Measurements from ENCODE around the gene GABRR3.
"Not testable (repeated sequence)": the region's sequence is repeated elsewhere in the genome, so short reads cannot be mapped to it uniquely, and the experiment has no call there.

Gene GABRR3

DNA sequence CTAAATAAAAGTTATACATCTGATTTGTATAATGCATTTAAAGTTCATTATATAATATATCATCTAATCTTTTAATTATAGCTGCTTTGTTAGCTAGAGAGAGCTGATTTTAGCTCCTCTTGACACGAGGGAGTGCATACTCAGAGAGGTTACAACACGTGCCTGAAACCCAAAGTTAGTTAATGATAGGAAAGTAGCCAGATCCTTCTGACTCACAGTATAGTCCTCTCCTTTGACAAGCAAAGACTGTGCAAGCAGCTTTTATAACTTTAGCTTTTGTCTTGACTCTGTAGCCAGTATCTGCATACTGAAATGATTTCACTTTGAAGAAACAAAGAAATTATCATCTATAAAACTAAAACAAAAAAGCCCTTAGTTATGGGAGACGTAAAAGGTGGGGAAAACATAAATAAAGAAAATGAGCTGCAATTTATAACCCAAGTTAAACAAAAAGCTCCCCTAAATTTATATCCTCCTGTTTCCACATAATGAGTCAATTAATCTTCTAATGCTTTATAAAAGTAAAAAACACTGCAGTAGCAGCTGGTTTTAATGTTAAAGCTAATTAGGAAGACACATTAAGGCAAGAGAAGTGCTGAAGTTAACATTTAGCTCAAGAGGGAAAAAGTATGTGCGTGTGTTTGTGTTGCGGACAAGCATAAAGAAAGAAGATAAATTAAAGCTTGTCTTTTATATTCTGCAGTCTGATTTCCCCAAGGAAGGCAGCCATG lies 13.1 kb downstream of the GABRR3 start:
- no peak for DNase-seq

DNA sequence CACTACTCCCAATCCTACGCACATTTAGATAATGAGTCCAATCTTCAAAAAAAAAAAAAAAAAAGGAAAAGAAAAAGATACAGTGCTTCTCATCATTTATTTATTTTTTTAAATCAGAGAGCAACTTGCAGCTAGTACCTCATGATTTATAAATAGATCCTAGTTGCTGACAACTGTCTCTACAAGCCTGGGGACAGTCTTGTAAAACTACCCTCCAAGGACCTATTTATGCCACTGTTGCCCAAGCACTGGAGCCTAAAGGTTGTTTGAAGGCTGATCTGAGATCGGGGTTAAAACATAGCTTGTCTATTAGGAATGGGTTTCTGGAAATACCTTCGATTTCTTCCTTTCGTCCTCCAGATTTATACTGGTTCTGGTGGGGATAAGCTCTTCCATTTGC lies 14.7 kb downstream of the GABRR3 start:
- DNase-seq, result no peak

DNA sequence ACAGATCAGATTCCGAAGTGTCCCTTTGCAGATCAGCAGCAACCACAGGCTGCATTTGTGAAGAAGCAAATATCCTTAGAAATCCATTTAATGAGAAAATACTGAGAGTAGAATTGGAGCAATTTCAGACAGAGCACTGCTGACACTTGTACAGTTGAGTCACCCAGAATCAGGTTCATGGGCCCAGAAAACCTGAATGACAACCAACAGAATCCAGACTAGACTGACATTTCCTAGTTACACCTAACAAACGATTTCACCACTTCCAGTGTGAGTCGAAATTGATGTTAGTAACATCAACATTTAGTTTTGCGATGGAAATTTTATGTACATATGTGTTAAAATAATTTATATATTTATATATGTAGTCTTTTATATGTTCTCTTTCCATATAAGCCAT lies 16.8 kb downstream of the GABRR3 start:
- DNase-seq, result no peak

GRCh38 chr3:98014268-98014585 lies 20.9 kb downstream of the GABRR3 start:
- no peak for DNase-seq

- no peak for DNase-seq
Measured at GRCh38 chr3:98013411-98014267, 21.5 kb downstream of the GABRR3 start.

- DNase-seq, result no peak
Measured at GRCh38 chr3:98012979-98013378, 22.1 kb downstream of the GABRR3 start.

- not testable (repeated sequence) for DNase-seq
Measured at GRCh38 chr3:98010883-98011449, 24.1 kb downstream of the GABRR3 start.

DNA sequence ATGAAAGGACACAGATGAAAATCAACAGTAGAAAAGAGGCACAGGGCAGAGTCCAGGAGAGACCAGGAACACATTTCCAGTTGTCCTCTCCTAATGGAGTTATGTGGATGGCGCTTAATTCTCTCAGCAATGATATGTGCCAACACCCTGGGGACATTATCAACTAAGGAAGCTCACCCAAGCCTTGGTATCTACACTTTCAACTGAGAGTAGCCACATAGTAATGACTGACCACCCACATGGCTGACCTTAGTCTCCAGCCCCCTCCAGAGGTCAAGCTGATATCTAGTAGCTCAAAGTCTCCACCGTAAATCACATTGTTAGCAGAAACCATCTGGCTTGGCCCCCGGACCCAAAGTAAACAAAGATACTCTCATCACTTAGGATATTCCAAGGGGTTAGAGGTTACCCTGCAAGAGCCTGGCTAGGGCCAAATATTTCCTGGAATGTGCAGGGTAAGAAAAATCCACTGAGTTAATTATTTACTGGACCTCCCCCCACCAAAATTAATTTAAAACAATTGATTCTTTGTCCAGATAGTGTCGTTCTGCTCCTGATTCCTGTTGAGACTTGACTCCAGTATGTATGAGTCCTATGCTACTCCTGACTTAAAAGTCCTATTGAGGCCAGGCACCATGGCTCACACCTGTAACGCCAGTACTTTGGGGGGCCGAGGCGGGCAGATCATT lies 24.8 kb downstream of the GABRR3 start:
- no peak for DNase-seq

DNA sequence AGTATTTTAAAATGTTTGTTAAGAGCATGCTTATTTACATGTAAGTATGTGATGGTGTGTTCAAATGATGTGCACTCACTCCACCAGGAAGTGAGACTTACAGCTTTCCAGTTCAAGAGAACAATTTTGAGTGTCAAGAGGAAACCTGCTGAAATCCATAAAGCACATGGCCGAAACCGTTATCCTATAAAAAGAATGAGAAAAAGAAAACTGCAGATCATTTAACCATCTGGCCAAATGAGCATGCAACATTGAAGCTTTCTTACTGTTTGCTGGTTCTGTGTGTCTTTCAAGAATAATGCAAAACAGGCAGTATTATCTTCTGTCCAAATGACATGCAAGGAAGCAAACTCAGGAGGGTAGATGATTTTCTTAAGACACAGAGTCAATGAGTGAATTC lies 26.3 kb downstream of the GABRR3 start:
- no peak for DNase-seq

- DNase-seq, result no peak
Measured at GRCh38 chr3:98005438-98005837, 29.7 kb downstream of the GABRR3 start.

- no peak for DNase-seq
Measured at GRCh38 chr3:98004721-98005120, 30.4 kb downstream of the GABRR3 start.

- no peak for DNase-seq
Measured at GRCh38 chr3:98003306-98003969, 31.7 kb downstream of the GABRR3 start.

GRCh38 chr3:98002717-98003116 lies 32.4 kb downstream of the GABRR3 start:
- no peak for DNase-seq

DNA sequence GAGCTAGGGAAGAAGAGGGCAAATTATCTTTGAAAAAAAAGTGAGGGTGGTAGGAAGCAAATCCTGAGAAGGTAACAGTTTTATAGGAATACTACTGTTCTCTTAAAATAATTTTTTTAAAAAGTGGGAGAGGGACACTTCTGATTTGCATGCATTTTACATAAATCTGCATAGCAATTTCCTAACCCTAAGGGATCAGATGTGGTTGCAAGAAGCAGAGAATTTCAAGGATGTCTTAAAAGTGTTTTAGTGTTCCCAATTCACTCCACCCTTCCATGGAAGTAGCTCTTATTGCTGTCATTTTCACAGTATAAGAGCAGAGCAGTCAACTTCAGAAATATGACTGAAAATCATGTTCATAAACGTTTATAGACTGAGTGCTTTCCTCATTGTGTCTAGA lies 35.1 kb downstream of the GABRR3 start:
- no peak for DNase-seq

GRCh38 chr3:97999103-97999502 lies 36.0 kb downstream of the GABRR3 start:
- DNase-seq, result no peak

DNA sequence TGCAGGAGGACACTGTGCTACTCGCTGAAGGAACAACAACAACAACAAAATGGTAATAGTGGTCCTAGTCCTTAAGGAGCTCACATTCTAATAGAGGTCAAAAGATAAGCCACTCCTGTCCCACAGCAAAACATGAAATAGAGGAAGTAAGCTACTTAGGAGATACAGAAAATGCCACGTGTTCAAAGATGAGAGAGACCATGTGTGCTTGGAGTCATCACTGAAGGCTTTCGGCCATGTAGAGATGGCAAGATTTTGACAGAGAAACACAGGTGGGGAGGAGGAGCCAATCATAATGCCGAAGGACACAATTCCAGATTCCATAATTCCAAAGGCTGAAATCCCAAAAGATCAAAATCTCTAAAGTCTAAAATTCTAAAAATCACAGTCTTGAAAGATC lies 38.1 kb downstream of the GABRR3 start:
- DNase-seq, result no peak

DNA sequence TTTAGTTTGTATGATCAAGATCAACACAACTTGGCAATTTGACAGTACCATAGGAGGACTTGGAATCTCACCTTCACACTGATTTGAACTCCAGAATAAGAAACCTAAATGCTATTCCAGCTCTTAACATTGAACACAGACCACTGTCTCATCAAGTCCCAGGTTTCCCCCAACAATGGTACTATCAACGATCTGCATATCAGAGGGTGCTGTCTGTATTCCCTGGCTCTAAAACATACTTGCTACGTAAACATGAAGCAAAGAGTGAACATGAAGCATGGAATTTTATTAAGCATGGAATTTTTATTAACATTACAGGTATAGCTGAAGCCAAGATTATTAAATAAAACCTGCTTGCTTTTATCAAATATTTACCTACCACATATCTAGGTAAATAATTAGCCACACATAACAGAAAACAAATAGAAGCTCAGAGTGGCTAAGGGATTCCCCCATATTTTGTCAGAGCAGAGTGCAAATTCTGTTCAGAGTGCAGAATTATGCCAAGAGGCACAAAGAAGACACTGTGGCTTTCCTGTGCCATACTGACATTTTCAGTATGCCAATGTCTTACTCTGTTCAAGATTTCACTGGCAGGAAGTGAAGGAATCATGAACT lies 40.7 kb downstream of the GABRR3 start:
- no peak for DNase-seq

DNA sequence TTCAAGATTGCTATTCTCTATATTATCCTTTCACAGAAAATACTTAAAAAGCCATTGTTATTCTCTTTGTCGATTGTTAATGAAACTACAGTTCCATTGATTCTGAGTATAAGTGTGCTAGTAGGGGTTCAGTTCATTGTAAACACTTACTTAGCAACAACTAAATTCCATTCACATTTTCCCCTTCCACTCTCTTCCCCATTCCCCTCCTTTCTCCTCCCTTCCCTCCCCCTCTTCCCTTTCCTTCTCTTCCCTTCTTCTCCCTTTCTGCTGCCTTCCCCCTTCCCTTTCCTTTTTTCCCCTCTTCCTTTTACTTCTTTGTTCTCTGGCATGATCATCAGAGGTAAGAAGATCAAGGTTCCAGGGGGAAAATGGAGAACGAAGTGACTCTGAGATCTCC lies 41.6 kb downstream of the GABRR3 start:
- no peak for DNase-seq

DNA sequence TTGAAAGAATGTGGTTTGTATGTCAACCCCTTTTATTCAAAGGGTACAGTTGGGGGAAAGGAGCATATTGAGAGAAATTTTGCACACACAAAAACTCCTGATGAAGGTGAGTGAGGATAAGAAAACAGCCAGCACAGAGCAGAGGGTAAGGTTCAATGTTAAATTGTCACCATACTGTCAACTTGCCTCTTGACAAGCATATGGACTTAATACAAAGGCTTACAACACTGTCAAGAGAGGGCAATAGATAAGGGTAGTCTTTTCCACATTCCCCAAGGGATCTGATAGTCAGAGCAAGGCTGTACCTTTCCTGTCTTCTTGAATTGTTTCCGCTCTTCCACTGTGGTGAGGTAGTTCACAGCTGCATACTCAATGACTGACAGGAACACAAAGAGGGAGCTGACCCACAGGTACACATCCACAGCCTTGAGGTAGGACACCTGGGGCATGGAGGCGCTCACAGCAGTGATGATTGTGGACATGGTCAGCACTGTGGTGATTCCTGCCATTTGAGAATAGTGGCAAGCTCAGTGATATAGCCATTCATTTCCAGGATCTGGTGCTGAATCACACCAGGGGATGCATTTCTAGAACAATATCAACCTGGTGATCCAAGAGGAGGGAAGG lies 42.5 kb downstream of the GABRR3 start:
- no peak for DNase-seq

GRCh38 chr3:97991293-97991682 lies 43.8 kb downstream of the GABRR3 start:
- no peak for DNase-seq

DNA sequence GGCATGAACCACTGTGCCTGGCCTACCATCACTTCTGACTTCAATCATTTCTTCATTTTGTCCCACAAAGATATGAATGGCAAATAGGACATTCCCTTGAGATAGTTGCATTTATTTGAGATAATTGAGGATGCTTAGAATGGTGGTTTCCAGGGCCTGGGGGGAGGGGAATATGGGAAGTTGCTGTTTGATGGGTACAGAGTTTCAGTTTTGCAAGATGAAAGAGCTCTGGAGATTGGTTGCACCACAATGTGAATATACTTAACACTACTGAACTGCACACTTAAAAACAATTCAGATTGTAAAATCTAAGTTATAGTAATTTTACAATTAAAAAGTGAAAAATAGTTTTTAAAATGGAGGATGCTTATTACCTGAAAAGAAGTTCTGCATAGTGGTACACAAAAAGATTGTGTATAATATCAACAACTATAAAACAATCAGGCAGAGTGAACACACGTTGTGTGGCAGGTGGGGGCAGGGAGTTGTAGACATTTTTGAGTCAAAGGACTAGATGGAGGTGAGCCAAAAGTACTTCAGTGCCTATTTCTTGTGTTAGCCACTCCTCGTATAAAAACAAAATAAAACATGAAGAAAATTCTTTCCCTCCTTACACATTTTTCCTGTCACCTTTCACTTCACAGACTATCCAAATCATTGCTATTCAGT lies 44.4 kb downstream of the GABRR3 start:
- DNase-seq, result no peak
